ENCODE data around the gene SEL1L3.

DNA sequence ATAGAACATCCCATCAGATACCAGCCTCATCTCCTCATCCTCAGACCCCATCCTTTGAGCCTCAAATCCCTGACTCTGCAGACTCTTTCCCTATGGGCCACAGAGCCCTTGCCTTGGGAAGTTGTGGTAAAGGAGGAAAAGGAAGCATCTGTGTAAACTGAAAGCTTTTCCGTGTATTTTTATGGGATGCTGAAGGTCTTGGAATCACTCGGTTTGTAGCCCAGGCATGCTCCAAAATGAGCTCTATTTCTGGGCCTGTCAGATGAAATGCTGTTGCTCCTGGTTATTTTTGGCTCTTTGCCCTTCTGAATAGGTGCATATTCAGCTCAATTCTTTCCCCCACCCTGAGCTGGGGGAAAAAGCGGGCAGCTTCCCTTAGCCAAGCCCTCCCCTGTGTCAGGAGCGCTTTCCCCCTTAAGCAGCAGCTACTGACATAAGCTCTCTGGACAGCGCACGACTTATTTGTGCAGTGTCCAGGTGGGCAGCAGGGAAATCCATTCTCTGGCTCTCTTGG lies 5.0 kb upstream of the SEL1L3 start:
- TF ChIP-seq, protein P1, sequence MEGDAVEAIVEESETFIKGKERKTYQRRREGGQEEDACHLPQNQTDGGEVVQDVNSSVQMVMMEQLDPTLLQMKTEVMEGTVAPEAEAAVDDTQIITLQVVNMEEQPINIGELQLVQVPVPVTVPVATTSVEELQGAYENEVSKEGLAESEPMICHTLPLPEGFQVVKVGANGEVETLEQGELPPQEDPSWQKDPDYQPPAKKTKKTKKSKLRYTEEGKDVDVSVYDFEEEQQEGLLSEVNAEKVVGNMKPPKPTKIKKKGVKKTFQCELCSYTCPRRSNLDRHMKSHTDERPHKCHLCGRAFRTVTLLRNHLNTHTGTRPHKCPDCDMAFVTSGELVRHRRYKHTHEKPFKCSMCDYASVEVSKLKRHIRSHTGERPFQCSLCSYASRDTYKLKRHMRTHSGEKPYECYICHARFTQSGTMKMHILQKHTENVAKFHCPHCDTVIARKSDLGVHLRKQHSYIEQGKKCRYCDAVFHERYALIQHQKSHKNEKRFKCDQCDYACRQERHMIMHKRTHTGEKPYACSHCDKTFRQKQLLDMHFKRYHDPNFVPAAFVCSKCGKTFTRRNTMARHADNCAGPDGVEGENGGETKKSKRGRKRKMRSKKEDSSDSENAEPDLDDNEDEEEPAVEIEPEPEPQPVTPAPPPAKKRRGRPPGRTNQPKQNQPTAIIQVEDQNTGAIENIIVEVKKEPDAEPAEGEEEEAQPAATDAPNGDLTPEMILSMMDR (IDR thresholded peaks at IDR 0.05): no peak
- TF ChIP-seq POLR2A (IDR thresholded peaks at IDR 0.05) (no peak), EP300 (IDR thresholded peaks at IDR 0.05) (no peak), POLR2AphosphoS5 (IDR thresholded peaks at IDR 0.05) (no peak)

Measured in gastroesophageal sphincter (tissue), 3 donors.